HFF-Myc (cell line): Measurements from ENCODE around the gene TUBB8.

Experiments
- DNase-seq: peaks from one replicate; pipeline ENCODE4 v3.0.0-alpha.2; 2011; ENCODE audit warnings: low read depth; ENCODE audit errors: extremely low read depth
- H3K4me3 ChIP-seq: replicated peaks from 2 replicates; pipeline ENCODE4 v1.5.1; 2011; ENCODE audit warnings: low read depth, mild to moderate bottlenecking, control low read depth, low read length
- TF ChIP-seq, protein P1 (sequence below): IDR thresholded peaks from 2 replicates; pipeline ENCODE4 v1.5.1; 2012; ENCODE audit warnings: mild to moderate bottlenecking, low read depth, low read length, control low read depth; ENCODE audit errors: missing control alignments

TUBB8 gene

GRCh38 chr10:91313-91712 is 42.2 kb upstream of the TUBB8 start:
- DNase-seq = no peak
- TF ChIP-seq, protein P1, sequence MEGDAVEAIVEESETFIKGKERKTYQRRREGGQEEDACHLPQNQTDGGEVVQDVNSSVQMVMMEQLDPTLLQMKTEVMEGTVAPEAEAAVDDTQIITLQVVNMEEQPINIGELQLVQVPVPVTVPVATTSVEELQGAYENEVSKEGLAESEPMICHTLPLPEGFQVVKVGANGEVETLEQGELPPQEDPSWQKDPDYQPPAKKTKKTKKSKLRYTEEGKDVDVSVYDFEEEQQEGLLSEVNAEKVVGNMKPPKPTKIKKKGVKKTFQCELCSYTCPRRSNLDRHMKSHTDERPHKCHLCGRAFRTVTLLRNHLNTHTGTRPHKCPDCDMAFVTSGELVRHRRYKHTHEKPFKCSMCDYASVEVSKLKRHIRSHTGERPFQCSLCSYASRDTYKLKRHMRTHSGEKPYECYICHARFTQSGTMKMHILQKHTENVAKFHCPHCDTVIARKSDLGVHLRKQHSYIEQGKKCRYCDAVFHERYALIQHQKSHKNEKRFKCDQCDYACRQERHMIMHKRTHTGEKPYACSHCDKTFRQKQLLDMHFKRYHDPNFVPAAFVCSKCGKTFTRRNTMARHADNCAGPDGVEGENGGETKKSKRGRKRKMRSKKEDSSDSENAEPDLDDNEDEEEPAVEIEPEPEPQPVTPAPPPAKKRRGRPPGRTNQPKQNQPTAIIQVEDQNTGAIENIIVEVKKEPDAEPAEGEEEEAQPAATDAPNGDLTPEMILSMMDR = no peak
- H3K4me3 ChIP-seq = no peak overlapping the region

GRCh38 chr10:90161-90560 is 41.1 kb upstream of the TUBB8 start:
- no peak for DNase-seq
- TF ChIP-seq, protein P1 = no peak
- no peak overlapping the region for H3K4me3 ChIP-seq

GRCh38 chr10:89248-89647 is 40.2 kb upstream of the TUBB8 start:
- H3K4me3 ChIP-seq = no peak overlapping the region
- TF ChIP-seq, protein P1 = no peak
- no peak for DNase-seq

DNA sequence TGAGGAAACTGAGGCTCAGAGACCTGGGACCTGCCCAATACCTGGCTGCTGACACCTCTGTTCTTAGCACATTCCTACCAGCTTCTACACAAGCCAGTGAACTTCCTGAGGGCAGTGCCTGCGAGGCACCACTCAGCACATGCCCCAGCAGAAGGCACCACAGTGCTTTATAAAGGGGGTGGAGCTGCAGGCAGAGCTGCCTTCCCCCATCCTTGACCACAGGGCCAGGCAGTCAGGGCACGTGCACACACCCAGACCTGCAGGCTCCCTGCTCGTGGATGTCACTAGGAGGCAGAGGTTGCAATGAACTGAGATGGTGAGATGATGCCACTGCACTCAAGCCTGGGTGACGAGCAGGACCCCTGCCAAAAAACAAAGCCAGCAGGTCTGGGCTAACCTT is 39.2 kb upstream of the TUBB8 start:
- TF ChIP-seq, protein P1 = no peak
- no peak for DNase-seq
- no peak overlapping the region for H3K4me3 ChIP-seq

DNA sequence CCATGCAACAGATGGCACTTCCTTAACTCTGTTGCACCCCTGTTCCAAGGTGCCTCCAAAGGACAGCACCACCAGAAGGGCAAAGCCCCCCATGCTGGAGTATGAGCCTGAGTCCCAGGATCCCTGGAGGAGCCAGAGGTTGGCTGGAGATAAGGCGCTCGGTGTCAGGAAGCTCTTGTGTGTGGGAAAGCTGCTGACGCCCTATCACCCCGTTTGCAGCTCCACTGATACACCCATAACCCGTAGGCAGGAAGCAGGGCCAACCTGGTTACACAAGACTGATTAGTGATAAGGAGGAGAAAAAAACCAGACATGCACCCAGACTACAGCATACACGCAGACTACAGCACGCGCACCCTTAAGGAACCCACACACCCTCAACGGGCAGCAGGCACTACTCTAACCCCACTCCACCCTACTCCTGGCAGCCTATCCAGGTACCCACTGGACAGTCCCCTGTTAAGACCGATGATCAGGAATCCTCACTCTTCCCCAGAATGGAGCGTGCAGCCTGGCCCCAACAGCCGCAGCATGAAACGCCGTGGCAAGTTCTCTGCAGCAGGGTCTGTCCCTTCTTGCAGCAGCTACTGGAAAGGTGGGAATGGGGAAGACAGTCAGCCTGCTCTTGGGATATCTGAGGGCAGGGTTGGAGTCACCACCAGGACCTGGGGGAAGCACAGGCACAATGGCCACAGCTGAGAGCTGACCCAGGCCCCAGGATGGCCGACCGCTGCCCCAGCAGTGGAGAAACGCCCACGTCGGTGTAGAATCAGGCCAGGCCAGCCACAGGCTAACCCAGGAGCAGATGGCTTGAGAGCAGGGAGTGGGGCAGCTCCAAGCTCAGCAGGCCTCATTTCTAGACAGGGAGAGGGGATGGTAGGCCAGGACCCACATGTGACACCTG is 38.3 kb upstream of the TUBB8 start:
- DNase-seq = no peak
- TF ChIP-seq, protein P1 = no peak
- no peak overlapping the region for H3K4me3 ChIP-seq

GRCh38 chr10:86031-86430 is 36.9 kb upstream of the TUBB8 start:
- no peak overlapping the region for H3K4me3 ChIP-seq
- DNase-seq = no peak
- TF ChIP-seq, protein P1 = no peak
